Uterus (tissue), 2 donors: Measurements from ENCODE around the gene CAMK1D.

Experiments
- CTCF ChIP-seq, 4 experiments: fragments of 200-600 bp in 2 of 4; fragments of 450-650 bp in 2 of 4; sonication (generic) in 2 of 4; IDR thresholded peaks; one replicate each; pipeline ENCODE4 v1.5.1; 2016 to 2019; ENCODE audit warnings: antibody characterized with exemption in 4 of 4, mild to moderate bottlenecking in 2 of 4, moderate library complexity in 1 of 4
- POLR2A ChIP-seq, 2 donors: fragments of 450-650 bp; IDR thresholded peaks; one replicate each; pipeline ENCODE4 v1.6.1; 2016; ENCODE audit warnings: antibody characterized with exemption in 2 of 2, mild to moderate bottlenecking in 1 of 2, moderate library complexity in 1 of 2

DNA sequence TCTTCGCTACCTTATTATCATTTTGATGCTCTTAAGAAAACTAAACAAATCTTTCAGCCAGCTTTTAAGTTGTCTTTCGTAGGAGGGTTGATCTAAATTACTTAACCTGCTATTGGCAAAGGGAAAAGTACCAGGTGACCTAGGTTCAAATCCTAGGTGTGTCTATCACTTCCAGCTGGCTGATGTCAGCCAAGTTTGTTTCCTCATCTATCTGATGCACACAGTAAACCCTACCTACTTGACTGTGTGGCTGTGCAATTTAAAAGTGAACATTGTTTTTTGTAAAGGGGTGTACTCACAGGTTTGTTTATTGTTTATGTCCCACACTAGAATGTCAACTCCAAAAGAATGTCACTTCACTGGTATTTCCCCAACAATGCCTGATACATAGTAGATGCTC is 21.9 kb upstream of the CAMK1D start:
- TF ChIP-seq CTCF (IDR thresholded peaks at IDR 0.05) (no peak), POLR2A (IDR thresholded peaks at IDR 0.05) (no peak)
